ENCODE measurements around the gene SCAF4.

- TF ChIP-seq POLR2A (IDR thresholded peaks at IDR 0.05), result no peak
- no peak for TF ChIP-seq CTCF (IDR thresholded peaks at IDR 0.05 in 4 of 5, conservative IDR thresholded peaks at IDR 0.05 in 1 of 5)
Measured at GRCh38 chr21:31711326-31711725, 20.6 kb downstream of the SCAF4 start.

All from gastrocnemius medialis (tissue), 4 donors.